ENCODE measurements around the gene CEP112. TPM values are rescaled to one million over a fixed set of nuclear protein-coding genes. Genes with fewer than 3 reads are reported as not detected.

The CEP112 gene
- total RNA-seq, 4 donors from 2014 or later, result 14.6 to 21.2 (median 20.2) TPM

GRCh38 chr17:65604070-65604469 lies 587.9 kb downstream of the CEP112 start:
- H3K4me1 ChIP-seq, result peaks cover 0 to 13% of the 10 kb centered on the region in 2 donors
- no peaks in the 10 kb centered on the region for H3K27me3 ChIP-seq
- H3K4me3 ChIP-seq (replicated peaks in 1 of 3), result no peak overlapping the region
- TF ChIP-seq, protein P1, sequence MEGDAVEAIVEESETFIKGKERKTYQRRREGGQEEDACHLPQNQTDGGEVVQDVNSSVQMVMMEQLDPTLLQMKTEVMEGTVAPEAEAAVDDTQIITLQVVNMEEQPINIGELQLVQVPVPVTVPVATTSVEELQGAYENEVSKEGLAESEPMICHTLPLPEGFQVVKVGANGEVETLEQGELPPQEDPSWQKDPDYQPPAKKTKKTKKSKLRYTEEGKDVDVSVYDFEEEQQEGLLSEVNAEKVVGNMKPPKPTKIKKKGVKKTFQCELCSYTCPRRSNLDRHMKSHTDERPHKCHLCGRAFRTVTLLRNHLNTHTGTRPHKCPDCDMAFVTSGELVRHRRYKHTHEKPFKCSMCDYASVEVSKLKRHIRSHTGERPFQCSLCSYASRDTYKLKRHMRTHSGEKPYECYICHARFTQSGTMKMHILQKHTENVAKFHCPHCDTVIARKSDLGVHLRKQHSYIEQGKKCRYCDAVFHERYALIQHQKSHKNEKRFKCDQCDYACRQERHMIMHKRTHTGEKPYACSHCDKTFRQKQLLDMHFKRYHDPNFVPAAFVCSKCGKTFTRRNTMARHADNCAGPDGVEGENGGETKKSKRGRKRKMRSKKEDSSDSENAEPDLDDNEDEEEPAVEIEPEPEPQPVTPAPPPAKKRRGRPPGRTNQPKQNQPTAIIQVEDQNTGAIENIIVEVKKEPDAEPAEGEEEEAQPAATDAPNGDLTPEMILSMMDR (IDR thresholded peaks at IDR 0.05), result no peak
- TF ChIP-seq POLR2A (IDR thresholded peaks at IDR 0.05), result no peak
- no peak overlapping the region for H3K27ac ChIP-seq
- H3K9me3 ChIP-seq, result no peaks in the 10 kb centered on the region
- no peaks in the 10 kb centered on the region for H3K36me3 ChIP-seq
- 67 to 96% methylated on average over 2 to 4 of the region's 4 CpGs for WGBS, 2 donors
- no peak for DNase-seq
- intact Hi-C loops (cut with DNase I), result no loop called here

DNA sequence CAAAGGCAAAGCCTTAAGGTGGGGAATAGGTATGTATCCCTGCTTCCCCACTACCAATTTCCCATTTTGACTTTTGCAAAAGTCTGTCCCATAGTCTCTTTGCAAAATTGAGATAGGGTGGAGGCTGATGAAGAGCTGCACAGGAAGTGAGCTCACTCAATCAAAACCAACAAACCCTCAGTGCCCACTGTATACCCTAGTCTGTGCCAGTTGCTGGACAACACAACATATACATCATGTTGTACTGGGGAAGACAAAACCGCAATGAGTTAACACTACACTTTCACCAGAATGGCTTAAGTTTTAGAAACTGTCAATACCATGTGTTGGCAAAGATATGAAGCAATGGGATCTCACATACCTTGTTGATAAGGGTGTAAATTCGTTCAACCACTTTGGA lies 590.1 kb downstream of the CEP112 start:
- no peak overlapping the region for H3K4me3 ChIP-seq (replicated peaks in 1 of 3)
- WGBS, 2 donors, result 92 to 98% methylated on average over 2 of the region's 2 CpGs
- H3K27me3 ChIP-seq, result no peaks in the 10 kb centered on the region
- no peaks in the 10 kb centered on the region for H3K36me3 ChIP-seq
- TF ChIP-seq, protein P1 (IDR thresholded peaks at IDR 0.05), result no peak
- no peak for TF ChIP-seq POLR2A (IDR thresholded peaks at IDR 0.05)
- peaks cover 0 to 13% of the 10 kb centered on the region in 2 donors for H3K4me1 ChIP-seq
- H3K27ac ChIP-seq, result no peak overlapping the region
- no peaks in the 10 kb centered on the region for H3K9me3 ChIP-seq
- intact Hi-C loops (cut with DNase I), result no loop called here
- DNase-seq, result no peak

- H3K4me1 ChIP-seq, result peaks cover 0 to 13% of the 10 kb centered on the region in 2 donors
- no peaks in the 10 kb centered on the region for H3K27me3 ChIP-seq
- intact Hi-C loops (cut with DNase I), result no loop called here
- no peaks in the 10 kb centered on the region for H3K9me3 ChIP-seq
- DNase-seq, result no peak
- no peaks in the 10 kb centered on the region for H3K36me3 ChIP-seq
- no peak for TF ChIP-seq POLR2A (IDR thresholded peaks at IDR 0.05)
- TF ChIP-seq, protein P1 (IDR thresholded peaks at IDR 0.05), result no peak
- no peak overlapping the region for H3K4me3 ChIP-seq (replicated peaks in 1 of 3)
- WGBS, 2 donors, result 94 to 96% methylated on average over 1 of the region's 1 CpG
- H3K27ac ChIP-seq, result no peak overlapping the region
Observed at GRCh38 chr17:65601145-65601544, 590.8 kb downstream of the CEP112 start.

DNA sequence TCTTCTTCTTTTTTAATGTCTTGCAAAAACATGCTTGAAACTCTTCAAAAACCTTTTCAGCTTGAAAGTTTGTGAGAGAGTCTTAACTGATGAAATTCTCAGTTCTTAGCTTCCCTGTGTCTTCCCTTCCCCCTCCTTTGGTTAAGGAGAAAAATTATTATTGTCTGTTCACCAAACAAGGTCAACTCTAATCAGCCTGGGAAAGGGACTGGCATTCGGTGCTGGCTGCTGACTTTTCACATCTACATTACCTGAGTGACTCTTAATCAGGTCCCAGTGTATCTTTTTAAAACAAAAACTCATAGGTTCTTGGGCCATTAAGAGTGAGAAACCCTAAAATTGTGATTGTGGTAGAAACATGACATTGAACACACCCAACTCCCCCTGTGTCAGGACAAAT lies 591.4 kb downstream of the CEP112 start:
- H3K4me3 ChIP-seq (replicated peaks in 1 of 3), result no peak overlapping the region
- H3K9me3 ChIP-seq, result no peaks in the 10 kb centered on the region
- DNase-seq, result no peak
- 39 to 61% methylated on average over 1 of the region's 1 CpG for WGBS, 2 donors
- intact Hi-C loops (cut with DNase I), result no loop called here
- no peak overlapping the region for H3K27ac ChIP-seq
- TF ChIP-seq, protein P1 (IDR thresholded peaks at IDR 0.05), result no peak
- TF ChIP-seq POLR2A (IDR thresholded peaks at IDR 0.05), result no peak
- H3K4me1 ChIP-seq, result peaks cover 0 to 13% of the 10 kb centered on the region in 2 donors
- H3K36me3 ChIP-seq, result no peaks in the 10 kb centered on the region
- no peaks in the 10 kb centered on the region for H3K27me3 ChIP-seq

- H3K36me3 ChIP-seq, result no peaks in the 10 kb centered on the region
- intact Hi-C loops (cut with DNase I), result no loop called here
Observed at GRCh38 chr17:65599650-65600049, 592.3 kb downstream of the CEP112 start.

DNA sequence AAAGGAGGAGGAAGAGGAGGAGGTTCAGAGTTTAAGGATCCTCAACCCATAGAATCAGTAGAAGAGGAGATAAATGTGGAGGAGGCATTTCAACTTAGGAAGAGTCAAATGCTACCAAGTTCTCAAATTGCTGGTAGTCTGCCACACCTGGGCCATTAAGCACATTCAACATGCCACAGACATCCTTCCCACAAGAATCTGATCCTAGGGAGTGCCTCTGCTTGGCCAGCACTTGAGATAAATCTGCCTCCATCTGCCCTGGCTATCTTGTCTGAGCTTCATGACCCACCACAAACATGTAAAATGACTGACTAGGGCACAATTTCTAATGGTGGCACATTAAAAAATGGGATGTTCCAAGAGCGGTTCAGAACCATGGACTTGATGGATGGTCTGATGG lies 593.2 kb downstream of the CEP112 start:
- Histone ChIP-seq H3K4me3 (replicated peaks in 1 of 3) (no peak overlapping the region), H3K9me3 (no peaks in the 10 kb centered on the region), H3K27ac (no peak overlapping the region), H3K4me1 (peaks cover 0 to 13% of the 10 kb centered on the region in 2 donors), H3K27me3 (no peaks in the 10 kb centered on the region), H3K36me3 (no peaks in the 10 kb centered on the region)
- WGBS, 2 donors, result 100% methylated on average over 1 of the region's 1 CpG
- intact Hi-C loops (cut with DNase I), result no loop called here
- DNase-seq, result no peak
- no peak for TF ChIP-seq POLR2A (IDR thresholded peaks at IDR 0.05)
- TF ChIP-seq, protein P1 (IDR thresholded peaks at IDR 0.05), result no peak

More at GRCh38 chr17:65599650-65600049, 592.3 kb downstream of the CEP112 start:
- H3K4me3 ChIP-seq (replicated peaks in 1 of 3), result no peak overlapping the region
- DNase-seq, result no peak
- H3K9me3 ChIP-seq, result no peaks in the 10 kb centered on the region
- peaks cover 0 to 13% of the 10 kb centered on the region in 2 donors for H3K4me1 ChIP-seq
- H3K27ac ChIP-seq, result no peak overlapping the region
- H3K27me3 ChIP-seq, result no peaks in the 10 kb centered on the region
- 86 to 87% methylated on average over 5 of the region's 5 CpGs for WGBS, 2 donors
- no peak for TF ChIP-seq POLR2A (IDR thresholded peaks at IDR 0.05)
